ENCODE results near the gene TMEM130. TPM values are rescaled to one million over a fixed set of nuclear protein-coding genes. Genes with fewer than 3 reads are reported as not detected.
"Not testable (repeated sequence)": the region's sequence is repeated elsewhere in the genome, so short reads cannot be mapped to it uniquely, and the experiment has no call there.

The TMEM130 gene
- total RNA-seq, 1 experiment from 2014 or later = not detected

DNA sequence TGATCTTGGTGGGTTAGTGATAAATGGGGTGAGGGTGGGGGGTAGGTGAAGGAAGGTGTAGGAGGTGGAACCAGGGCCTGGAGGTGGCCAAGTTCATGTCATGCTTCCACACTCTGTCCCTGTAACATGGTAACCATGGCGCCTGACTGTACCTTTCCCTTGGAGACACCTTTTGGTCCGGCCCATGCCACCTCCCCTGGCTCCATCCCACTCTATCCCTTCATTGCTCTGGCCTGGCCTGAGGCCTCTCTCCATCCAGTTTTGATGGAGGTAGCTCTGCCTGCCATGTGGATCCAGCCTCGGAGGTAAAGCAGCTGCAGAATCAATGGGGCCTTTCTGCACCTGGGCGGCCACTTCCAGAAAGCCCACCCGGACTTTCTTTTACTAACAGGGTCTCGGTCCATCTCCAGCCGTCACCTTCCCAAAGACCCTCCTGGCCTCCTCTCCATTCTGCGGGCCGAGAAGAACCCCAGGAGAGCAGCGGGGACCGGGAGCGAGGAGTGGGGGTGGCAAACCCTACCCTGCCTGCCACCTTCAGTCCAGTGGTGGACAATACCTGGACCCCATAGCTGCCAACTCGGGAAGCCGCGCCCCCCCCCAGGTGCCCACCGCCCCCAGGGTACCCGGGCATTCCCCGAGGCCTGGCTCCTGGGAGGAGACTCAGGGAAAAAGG is 8.0 kb upstream of the TMEM130 start:
- no peak for DNase-seq (ENCODE audit: low spot score)

DNA sequence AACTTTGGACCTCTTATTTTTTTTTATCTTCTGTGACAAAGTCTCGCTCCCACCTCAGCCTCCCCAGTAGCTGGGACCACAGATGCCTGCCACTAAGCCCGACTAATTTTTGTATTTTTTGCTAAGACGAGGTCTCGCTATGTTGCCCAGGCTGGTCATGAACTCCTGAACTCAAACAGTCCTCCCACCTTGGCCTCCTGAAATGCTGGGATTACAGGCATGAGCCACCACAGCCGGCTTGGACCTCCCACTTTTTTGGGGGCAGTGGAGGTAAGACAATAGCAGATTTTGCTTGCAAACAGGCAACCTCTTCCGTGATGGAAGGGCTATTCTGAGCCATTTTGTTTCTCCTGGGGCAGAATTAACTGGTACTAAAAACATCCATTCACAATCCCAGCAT is 7.3 kb upstream of the TMEM130 start:
- DNase-seq (ENCODE audit: low spot score) = no peak

DNA sequence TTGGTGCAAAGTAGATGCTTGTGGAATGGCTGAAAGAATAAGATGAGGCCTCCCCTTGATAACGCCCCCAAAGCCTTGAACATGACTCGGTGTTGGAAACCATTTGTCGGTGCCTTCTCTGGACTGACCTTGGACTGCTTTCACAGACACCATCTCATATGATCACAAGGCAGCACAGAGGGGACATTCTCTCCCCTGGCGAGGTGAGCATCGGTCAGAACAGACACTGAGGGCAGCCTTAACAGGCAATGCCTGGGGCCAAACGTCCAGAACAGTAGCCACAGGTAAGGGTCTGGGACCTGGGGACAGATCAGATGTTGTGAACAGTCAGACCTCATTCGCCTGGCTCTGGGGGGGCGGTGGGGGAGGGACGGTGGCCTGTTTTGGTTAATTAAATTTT is 5.7 kb upstream of the TMEM130 start:
- no peak for DNase-seq (ENCODE audit: low spot score)

DNA sequence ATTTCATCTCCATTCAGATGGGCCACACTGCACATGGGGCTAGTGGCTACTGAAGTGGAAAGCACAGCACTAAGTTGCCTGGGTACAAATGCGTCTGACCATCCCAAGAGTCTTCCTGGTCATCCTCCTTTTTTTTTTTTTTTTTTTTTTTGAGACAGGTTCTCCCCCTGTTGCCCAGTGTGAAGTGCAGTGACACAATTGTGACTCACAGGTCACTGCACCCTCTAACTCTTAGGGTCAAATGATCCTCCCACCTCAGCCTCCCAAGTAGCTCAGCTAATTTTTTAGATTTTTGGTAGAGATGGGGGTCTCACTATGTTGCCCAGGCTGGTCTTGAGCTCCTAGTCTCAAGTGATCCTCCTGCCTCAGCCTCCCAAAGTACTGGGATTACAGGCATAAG is 5.1 kb upstream of the TMEM130 start:
- DNase-seq (ENCODE audit: low spot score) = no peak

DNA sequence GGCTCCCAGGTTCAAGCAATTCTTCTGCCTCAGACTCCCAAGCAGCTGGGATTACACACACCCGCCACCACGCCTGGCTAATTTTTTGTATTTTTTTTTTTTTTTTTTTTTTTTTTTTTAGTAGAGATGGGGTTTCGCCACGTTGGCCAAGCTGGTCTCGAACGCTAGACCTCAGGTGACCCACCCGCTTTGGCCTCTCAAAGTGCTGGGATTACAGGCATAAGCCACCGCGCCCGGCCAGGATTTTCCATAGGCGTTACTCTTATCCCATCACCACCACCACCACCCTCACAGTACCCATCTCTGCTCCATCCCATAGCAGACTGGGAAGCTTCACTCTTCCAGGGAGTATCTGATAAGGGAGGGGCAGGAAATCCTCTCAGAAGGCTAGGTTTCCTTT is 3.8 kb upstream of the TMEM130 start:
- DNase-seq (ENCODE audit: low spot score) = not testable (repeated sequence)

DNA sequence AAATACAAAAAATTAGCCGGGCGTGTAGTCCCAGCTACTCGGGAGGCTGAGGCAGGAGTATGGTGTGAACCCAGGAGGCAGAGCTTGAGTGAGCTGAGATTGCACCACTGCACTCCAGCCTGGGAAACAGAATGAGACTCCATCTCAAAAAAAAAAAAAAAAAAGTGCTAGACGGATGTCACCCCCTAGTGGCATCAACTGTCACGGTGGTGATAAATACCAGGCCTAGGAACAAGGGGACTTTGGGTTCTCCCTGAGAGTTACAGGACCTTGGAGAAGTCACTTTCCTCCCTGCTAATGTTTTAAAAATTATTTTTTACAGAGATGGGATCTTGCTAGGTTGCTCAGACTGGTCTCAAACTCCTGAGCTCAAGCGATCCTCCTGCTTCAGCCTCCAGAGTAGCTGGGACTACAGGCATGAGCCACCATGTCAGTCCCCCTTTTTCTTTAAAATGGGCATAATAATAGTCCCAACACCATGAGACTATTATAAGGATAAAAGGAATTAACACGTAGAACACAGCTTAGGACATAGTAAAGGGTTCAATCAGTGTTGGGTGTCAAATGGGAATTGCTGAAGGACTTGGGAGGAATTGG is 2.6 kb upstream of the TMEM130 start:
- peak; percentile 62 for DNase-seq (ENCODE audit: low spot score)

DNA sequence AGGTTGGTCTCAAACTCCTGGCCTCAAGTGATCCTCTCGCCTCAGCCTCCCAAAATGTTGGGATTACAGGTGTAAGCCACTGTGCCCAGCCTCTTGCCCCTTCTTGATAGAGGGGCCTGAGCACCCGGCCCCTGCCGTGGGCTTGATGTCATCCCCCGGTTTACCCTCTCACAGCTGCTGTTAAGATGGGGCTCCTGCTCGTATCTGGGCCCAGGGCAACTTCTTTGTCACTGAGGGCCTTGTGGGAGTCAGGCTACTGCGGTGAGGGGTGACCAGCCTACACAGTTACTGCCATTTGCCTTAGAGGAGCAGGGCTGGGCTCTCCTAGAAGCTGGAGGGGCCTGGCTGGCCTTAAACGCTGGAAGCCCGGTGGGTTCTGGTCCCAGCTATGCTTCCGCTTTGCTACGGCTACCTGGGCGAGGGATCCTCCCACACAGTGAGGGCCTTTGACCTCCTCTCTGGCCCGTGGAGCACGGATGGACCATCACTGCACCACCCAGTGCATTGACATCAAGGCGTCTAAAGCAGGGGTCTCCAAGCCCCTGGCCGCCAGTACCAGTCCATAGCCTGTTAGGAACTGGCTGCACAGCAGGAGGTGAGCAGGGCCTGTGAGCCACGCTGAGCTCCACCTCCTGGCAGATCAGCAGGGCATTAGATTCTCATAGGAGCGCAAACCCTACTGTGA is 1.1 kb upstream of the TMEM130 start:
- DNase-seq (ENCODE audit: low spot score) = no peak

DNA sequence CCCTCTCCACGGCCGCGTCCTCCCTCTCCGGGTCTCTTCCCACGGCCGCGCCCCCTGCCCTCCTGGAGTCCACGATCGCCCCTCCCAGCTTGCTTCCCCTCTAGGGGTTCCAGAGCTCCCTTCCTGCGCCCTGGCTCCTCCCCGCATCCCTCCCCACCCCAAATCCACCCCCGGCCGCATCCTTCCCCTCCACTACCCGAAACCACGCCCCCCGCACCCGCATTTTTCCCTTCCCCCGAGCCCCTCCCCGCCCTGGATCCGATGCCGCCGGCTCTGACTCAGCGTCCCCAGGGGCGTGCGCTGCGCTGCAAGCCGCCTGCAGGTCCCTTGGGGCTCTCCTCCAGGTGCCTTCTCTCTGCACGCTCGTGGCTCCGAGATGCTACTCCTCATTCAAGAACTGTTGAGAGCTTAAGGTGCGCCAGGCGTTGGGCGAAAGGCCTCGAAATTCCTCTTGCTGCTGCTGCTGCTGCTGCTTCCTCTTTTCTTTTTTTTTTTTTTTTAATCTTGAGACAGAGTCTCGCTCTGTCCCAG is 372 bp upstream of the TMEM130 start:
- DNase-seq (ENCODE audit: low spot score) = no peak

DNA sequence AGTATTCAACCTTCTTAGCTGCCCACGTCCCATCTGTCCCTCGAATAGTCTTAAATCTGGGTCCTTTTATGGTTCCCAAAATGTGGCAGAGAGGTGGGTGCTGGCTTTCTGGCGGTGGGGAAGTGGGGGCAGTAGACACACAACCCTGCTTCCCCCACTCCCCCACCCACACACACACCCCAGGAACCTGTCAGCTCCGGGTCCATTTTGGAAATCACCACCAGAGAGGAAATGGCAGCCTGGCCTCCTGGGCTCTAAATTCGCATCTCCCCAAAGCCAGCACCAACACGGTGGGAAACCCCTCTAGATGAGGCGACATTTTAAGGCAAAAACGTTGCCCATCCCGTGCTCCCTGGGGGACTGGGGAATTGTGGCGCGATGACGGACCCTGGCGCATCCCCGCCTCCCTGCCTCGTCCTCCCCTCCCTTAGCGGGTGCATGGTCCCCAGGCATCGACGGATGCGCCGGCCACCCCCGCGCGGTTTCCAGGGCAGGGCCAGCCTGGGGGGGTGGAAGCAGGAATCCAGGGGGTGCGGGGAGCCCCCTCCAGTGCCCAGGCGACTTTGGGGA is 702 bp downstream of the TMEM130 start:
- DNase-seq (ENCODE audit: low spot score) = no peak

DNA sequence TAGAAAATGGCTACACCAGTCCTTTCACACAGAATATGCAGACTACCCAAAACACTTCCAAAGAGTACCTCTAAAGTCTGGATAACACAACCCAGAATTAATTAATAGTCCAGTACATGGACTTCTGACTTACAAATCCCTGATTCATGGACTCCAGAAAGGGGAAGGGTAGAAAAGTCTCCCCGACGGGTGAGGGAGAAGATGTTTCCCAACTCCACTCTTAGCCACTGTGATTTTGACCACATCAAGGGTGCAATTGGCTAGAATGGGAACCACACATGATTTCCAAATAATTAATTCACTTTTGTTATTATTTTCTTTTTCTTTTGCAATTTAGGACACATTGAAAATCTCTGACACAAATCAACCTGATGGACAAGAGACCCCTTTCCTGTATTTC is 1.4 kb downstream of the TMEM130 start:
- no peak for DNase-seq (ENCODE audit: low spot score)

DNA sequence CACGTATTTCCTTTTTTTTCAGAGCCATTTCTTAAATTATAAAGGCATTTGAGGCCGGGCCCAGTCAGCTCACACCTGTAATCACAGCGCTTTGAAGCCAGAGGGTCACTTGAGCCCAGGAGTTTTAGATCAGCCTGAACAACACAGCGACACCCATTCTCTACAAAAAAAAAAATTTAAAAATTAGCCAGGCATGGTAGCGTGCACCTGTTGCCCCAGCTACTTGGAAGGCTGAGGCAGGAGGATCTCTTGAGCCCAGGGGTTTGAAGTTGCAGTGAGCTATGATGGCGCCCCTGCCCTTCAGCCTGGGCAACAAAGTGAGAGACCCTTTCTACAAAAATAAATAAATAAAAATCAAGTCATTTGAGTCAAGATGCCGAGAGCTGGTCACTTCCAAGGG is 3.0 kb downstream of the TMEM130 start:
- DNase-seq (ENCODE audit: low spot score) = no peak

DNA sequence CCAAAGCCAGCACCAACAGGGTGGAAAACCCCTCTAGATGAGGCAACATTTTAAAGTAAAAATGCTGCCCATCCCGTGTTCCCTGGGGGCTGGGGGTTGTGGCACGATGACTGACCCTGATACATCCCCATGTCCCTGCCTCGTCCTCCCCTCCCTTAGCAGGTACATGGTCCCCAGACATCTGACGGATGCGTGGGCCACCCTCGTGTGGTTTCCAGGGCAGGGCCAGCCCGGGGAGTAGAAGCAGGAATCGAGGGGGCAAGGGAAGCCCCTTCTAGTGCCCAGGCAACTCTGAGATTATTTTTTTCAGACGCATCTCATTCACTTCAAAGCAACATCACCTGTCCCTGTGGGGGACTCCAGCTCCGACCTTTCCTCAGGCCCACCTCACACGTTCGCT is 3.5 kb downstream of the TMEM130 start:
- DNase-seq (ENCODE audit: low spot score) = no peak

DNA sequence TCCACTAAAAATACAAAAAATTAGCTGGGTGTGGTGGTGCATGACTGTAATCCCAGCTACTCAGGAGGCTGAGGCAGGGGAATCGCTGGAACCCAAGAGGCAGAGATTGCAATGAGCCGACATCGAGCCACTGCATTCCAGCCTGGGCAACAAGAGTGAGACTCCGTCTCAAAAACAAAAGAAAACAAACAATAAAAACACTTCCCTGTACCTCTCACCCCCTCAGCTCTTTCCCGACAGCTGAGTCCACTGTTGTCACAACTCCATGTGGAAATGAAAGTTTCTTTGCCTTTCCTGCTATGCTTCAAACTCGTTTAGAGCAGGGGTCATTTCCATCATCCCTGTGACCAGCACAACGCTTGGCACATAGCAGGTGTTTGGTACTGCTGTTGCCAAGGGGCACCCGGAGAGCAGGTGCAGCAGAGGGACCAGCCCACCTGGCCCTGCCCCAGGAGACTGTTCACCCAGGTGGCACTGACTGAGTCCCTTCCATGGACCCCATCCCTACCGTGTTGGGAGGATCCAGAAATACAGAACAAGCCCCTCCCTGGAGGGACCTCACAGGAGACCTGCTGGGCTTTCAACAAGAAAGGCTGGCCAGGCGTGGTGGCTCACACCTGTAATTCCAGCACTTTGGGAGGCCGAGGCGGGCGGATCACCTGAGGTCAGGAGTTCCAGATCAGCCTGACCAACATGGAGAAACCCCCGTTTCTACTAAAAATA is 4.9 kb downstream of the TMEM130 start:
- no peak for DNase-seq (ENCODE audit: low spot score)

DNA sequence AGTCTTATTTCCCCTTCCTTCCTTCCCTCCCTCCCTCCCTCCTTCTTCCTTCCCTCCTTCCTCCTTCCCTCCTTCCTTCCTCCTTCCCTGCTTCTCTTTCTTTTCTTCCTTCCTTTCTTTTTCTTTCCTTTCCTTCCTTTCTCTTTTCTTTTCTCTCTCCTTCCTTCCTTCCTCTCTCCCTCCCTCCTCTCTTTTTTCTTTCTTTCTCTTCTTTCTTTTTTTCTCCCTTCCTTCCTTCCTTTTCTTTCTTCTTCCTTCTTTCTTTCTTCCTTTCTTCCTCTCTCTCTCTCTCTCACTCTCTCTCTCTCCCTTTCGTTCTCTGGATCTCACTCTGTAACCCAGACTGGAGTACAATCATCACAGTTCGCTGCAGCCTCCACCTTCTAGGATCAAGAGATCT is 6.2 kb downstream of the TMEM130 start:
- DNase-seq (ENCODE audit: low spot score) = no peak

DNA sequence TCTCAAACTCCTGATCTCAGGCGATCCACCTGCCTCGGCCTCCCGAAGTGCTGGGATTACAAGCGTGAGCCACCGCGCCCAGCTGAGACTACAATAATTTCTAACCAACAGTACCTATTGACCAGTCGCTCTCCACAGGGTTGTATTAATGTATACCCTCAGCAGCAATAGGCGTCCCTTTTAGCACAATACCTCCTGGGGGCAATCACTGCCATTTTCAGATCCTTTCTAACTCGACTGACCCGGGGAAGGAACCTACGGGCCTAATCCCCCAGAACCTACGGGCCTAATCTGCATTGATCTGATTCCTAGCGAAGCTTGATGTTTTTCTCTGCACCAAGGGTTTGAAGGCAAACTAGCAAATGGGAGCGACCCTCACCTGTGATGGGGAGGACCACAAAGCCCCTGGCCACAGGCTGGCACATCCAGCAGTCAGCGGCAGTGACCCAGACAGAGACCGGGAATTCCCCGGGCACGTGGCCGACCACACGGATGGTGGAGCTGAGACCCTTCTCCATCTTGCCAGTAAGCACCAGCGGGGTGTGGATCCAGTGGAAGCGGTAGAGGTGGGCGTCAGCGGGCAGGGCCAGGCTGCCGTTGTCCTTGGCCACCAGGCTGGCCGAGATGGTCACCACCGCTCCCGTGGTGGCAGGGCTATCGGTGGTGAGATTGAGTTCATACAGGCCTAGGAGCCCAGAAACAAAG is 6.9 kb downstream of the TMEM130 start:
- DNase-seq (ENCODE audit: low spot score) = no peak

DNA sequence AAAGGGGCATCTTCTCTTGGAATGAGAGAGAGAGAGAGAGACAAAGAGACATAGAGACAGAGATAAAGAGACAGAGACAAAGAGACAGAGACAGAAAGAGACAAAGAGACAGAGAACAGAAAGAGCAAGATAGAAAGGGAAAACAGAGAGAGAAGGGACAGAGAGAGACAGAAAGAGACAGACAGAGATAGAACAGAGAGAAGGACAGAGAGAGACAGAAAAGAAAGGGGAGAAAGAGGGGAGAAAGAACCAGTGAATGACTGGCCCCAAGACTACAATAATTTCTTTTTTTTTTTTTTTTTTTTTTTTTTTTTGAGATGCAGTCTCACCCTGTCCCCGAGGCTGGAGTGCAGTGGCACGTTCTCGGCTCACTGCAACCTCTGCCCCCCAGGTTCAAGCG is 7.6 kb downstream of the TMEM130 start:
- no peak for DNase-seq (ENCODE audit: low spot score)

DNA sequence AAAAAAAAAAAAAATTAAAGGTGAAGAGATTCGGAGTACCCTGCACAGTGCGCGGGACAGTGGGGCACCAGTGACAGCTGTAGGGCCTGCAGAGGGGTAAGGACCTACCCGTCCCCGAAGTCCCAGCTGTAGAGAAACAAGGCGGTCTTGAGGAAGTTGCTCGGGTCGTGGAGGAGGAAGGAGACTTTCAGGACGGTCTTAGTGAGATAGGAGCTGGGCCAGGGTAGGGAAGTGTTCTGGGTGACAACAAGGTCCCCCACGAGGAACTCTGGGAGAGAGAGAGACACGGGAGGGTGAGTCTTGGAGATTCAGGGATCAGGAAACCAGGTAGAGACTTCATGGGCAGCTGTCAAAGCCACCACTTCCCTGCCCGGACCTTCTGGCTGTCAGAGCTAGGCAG is 9.7 kb downstream of the TMEM130 start:
- DNase-seq (ENCODE audit: low spot score) = no peak

DNA sequence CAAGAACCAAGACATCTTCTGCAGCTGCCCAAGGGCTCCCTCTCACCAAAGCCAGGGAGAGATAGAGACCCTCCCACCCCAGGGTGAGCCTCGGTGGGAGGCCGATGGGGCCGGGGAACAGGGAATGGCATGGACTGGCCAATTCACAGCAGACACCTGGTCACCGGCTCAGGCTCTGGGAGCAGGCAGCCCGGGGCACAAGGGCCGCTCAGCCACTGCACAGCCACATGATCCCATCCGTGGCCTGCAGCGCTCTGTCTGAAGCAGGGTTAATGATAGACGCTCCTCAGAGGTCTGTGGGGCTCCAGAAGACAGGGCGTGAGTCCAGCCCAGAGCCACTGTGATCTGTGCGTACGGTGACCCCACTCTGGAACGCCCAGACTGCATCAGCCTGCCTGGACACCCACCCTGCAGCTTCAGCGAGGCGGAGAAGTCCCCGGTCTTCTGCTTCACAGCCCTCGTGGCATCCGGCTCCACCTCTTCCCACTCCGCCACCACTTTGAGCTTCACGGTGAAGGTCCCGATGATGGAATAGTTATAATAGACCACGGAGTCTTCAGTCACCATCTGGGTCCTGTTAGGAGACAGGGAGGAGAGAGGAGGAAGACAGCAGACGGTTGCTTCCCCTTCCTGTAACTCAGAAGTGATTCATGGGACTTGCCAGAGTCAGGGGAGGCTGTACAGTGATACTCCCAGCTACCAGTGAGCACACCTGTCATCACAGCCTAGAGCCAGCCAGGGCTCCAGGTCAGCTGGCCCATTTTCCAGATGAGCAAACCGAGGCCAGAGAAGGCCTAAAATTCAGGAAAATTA is 14.0 kb downstream of the TMEM130 start:
- no peak for DNase-seq (ENCODE audit: low spot score)

DNA sequence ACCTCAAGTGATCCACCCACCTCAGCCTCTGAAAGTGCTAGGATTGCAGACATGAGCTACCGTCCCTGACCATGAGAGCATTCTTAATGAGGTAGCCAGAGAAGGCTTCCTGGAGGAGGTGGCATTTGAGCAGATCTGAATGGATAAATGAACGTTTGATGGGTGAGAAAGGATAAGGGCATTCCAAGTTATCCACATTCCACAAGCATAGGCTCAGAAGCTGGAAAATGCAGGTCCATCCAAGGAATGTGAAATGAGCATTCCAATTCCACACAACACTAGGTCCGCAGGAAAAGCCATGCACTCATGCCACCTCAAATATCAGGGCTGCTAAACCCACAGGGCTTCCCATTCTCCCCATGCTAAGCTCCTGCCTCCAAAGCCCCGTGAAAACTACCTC is 17.0 kb downstream of the TMEM130 start:
- DNase-seq (ENCODE audit: low spot score) = no peak

DNA sequence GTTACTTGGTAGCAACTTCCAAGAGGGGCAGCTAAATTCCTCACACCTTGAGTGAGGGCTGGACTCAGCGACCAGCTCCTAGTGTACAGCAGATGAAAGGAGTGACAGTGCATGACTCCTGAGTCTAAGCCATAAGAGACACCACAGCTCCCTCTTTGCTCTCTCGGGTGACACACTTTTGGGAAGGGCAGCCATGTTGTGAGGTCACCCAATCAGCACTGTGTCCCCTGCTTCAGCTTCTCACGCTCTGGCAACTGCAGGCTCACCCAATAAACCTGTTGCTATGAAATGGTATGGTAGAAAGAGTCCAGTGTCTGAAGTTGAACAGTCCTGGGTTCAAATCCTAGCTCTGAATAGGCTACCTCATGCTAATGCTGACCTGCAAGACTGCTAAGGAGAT is 20.9 kb downstream of the TMEM130 start:
- no peak for DNase-seq (ENCODE audit: low spot score)

Measured in HT-29 (cell line).